ENCODE results near the gene PCDHB15. TPM values are rescaled to one million over a fixed set of nuclear protein-coding genes. Genes with fewer than 3 reads are reported as not detected.

The PCDHB15 gene
- total RNA-seq, 1 donor from 2014 or later: 9.9 TPM

DNA sequence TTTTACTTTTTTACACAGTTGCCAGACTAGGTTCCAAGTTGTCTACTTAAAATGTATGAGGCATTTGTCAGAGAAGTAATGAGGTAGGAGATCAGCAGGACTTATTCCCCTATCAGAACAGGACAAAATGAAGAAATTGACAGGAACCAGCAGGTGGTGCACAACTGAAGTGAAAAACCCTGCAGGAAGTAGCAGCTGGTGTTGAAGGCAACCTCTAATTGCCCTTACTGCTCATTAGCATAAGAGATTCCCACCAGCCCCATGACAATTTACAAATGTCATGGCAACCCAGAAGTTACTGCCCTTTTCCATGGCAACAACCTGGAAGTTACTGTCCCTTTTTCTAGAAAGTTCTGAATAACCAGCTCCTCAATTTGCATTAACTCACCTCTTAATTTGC, 5.4 kb downstream of the PCDHB15 start:
- DNase-seq: no peak

DNA sequence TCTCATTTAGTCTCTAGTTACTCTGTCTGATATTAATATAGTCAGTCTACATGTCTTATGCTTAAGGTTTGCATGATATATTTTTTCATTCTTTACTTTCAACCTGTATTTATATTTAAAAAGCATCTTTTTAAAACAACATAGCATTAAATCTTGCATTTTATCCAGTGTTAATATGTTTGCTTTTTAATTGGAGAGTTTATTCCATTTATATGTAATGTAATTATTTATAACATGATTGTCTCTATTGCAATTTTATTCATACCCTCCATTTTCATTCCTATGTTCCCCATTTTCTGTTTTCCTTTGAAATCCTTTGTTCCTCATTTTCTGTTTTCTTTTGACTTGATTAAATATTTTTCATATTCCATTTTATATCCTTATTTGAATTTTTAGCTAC, 13.3 kb downstream of the PCDHB15 start:
- DNase-seq: no peak

DNA sequence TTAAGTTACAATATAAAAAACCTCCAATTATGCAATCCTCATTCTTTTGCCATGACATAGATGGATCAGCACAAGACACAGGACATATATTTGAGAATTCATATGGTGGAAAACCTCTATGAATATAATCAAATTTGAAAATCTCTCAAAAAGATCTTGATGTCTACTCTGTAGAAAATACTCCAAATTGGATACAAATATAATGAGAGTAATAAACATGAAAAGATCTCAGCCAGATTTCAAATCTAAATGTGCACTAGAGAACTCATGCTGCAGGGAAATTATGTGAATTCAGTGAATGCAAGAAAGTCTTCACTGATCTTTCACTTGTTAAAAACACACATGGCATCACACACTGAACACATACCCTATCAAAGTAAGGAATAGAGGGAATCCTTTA, 13.8 kb downstream of the PCDHB15 start:
- no peak for DNase-seq

DNA sequence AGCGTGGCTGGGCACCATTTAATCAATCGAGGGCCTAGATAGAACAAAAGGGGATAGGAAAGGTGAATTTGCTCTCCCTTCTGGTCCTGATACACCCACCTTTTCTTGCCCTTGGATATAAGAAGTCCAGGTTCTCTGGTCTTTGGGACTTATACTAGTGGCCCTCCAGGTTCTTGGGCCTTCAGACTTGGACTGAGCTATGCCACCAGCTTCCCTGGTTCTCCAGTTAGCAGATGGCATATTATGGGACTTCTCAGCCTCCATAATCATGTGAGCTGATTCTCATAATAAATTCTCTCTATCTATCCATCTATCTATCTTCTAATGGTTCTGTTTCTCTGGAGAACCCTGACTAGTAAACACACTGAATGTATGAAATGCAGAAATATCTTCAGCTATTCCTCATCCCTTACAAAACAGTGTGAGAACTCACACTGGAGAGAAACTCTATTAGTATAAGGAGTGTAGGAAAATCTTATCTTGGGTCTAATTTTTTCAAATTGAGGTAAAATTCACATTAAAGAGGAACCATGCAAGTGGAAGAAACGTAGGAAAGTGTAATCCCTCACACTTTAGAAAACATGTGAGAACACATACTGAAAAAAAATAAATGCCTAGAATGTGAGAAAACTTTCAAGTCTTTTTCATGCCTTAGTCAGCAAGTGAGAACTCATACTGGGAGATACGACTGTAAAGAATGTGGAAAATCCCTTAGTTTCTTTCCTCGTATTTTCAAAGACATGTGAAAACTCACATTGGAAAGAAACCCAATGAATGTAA, 15.5 kb downstream of the PCDHB15 start:
- no peak for DNase-seq

DNA sequence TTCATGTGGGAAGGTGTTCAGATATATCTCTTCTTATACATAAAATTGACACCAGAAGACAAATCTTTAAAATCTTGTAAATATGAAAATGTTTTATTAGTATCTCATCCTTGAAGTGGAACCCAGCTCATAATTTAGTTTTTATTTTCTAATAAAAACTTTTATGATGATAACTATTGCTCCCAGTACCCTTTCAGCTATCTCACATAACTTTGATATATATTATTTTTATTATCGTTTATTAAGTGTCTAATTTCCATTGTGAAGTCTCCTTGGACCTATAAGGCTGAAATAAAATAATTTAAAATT, 16.0 kb downstream of the PCDHB15 start:
- DNase-seq: no peak

DNA sequence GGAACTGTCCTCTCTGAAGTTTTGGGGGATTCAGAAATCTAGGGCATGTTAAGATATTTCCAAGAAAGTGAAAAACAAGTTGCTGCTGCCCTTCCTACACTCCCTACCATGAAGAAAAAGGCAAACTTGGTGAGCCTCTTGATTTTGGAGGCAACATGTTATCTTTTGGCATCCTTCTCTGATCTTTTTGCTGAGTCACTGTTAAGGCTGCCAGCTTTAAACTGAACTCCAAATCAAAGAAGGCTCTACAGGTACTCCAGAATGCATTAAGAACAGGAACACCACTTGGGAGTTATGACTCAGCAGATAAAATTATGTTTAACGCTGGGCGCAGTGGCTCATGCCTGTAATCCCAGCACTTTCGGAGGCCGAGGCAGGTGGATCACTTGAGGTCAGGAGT, 24.0 kb downstream of the PCDHB15 start:
- DNase-seq: no peak

DNA sequence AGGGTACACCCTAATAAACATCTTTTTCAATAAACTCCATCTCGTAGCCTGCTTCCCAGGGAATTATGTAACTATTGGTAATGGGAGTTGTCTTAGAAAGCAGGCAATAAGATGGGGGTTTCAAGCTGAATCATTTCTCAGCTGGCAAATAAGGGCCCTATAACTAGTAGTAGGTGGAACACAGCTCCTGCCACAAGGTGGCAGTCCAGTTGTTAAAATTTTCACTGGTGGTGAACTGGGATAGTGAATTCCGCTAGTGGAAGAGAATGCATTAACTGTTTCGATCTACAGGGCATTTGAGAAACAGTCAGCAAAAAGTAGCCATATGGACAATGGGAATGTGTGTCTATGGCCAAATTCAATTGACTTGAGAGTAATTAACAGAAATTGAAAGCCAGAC, 27.7 kb downstream of the PCDHB15 start:
- DNase-seq: no peak

DNA sequence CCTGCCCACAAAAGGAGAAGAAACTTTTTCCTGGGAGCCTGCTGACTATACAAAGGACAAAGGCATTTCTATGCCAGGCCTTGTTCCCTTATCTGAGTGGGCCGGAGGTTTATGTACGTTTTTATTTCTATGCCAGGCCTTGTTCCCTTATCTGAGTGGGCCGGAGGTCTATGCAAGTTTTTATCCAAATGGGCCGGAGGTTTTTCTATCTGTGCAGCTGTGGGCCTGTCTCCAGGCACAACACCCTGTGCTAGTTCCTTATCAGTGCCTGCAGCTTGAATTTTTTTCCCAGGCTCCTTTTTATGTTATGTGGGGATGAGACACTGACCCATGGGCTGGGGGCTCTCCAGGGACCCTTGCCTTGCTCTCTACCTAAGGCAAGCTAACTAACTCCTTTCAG, 53.2 kb downstream of the PCDHB15 start:
- no peak for DNase-seq

Other genes starting within 250 kb of the PCDHB15 start
- not detected for gene PCDHB1, start 194.0 kb upstream of the PCDHB15 start, total RNA-seq
- gene PCDHB2, start 150.8 kb upstream of the PCDHB15 start, total RNA-seq: 4.4 TPM
- gene PCDHB3, start 144.9 kb upstream of the PCDHB15 start, total RNA-seq: 3.7 TPM
- gene PCDHB4, start 123.6 kb upstream of the PCDHB15 start, total RNA-seq: 4.0 TPM
- gene PCDHB5, start 110.2 kb upstream of the PCDHB15 start, total RNA-seq: 5.6 TPM
- gene PCDHB6, start 95.3 kb upstream of the PCDHB15 start, total RNA-seq: 0.82 TPM
- 3.3 TPM for gene PCDHB7, start 72.8 kb upstream of the PCDHB15 start, total RNA-seq
- 2.3 TPM for gene PCDHB8, start 67.6 kb upstream of the PCDHB15 start, total RNA-seq
- gene PCDHB16, start 63.0 kb upstream of the PCDHB15 start, total RNA-seq: 4.1 TPM
- gene PCDHB9, start 58.2 kb upstream of the PCDHB15 start, total RNA-seq: 1.7 TPM
- 6.1 TPM for gene PCDHB10, start 53.0 kb upstream of the PCDHB15 start, total RNA-seq
- gene PCDHB11, start 45.8 kb upstream of the PCDHB15 start, total RNA-seq: 5.9 TPM
- 4.8 TPM for gene PCDHB12, start 36.7 kb upstream of the PCDHB15 start, total RNA-seq
- gene PCDHB13, start 31.5 kb upstream of the PCDHB15 start, total RNA-seq: 4.4 TPM
- 7.8 TPM for gene PCDHB14, start 22.1 kb upstream of the PCDHB15 start, total RNA-seq
- not detected for gene SLC25A2, start 58.7 kb downstream of the PCDHB15 start, total RNA-seq
- 93.2 TPM for gene TAF7, start 75.4 kb downstream of the PCDHB15 start, total RNA-seq
- 1.8 TPM for gene PCDHGA1, start 85.1 kb downstream of the PCDHB15 start, total RNA-seq
- 3.7 TPM for gene PCDHGA2, start 93.4 kb downstream of the PCDHB15 start, total RNA-seq
- gene PCDHGA3, start 98.4 kb downstream of the PCDHB15 start, total RNA-seq: 3.9 TPM
- 3.7 TPM for gene PCDHGB1, start 104.7 kb downstream of the PCDHB15 start, total RNA-seq
- gene PCDHGA4, start 109.6 kb downstream of the PCDHB15 start, total RNA-seq: 3.9 TPM
- gene PCDHGB2, start 114.6 kb downstream of the PCDHB15 start, total RNA-seq: 4.2 TPM
- gene PCDHGA5, start 118.8 kb downstream of the PCDHB15 start, total RNA-seq: 6.1 TPM
- 5.7 TPM for gene PCDHGB3, start 124.8 kb downstream of the PCDHB15 start, total RNA-seq
- 4.8 TPM for gene PCDHGA6, start 128.5 kb downstream of the PCDHB15 start, total RNA-seq
- gene PCDHGA7, start 137.3 kb downstream of the PCDHB15 start, total RNA-seq: 6.3 TPM
- gene PCDHGB4, start 142.3 kb downstream of the PCDHB15 start, total RNA-seq: 5.9 TPM
- gene PCDHGA8, start 147.2 kb downstream of the PCDHB15 start, total RNA-seq: 3.0 TPM
- gene PCDHGB5, start 152.6 kb downstream of the PCDHB15 start, total RNA-seq: 11.3 TPM
- 12.2 TPM for gene PCDHGA9, start 157.4 kb downstream of the PCDHB15 start, total RNA-seq
- gene PCDHGB6, start 162.6 kb downstream of the PCDHB15 start, total RNA-seq: 9.3 TPM
- 6.1 TPM for gene PCDHGA10, start 167.6 kb downstream of the PCDHB15 start, total RNA-seq
- 10.3 TPM for gene PCDHGB7, start 172.3 kb downstream of the PCDHB15 start, total RNA-seq
- 7.5 TPM for gene PCDHGA11, start 175.7 kb downstream of the PCDHB15 start, total RNA-seq
- gene PCDHGA12, start 185.1 kb downstream of the PCDHB15 start, total RNA-seq: 5.1 TPM
- gene PCDHGC3, start 230.6 kb downstream of the PCDHB15 start, total RNA-seq: 104 TPM
- gene PCDHGC4, start 239.6 kb downstream of the PCDHB15 start, total RNA-seq: 7.9 TPM
- gene PCDHGC5, start 243.7 kb downstream of the PCDHB15 start, total RNA-seq: 3.1 TPM